ENCODE measurements around the gene SELENOM.

Gene SELENOM

GRCh38 chr22:31124811-31125465 is 17.6 kb upstream of the SELENOM start:
- Histone ChIP-seq H3K27ac (replicated peaks) (no peak overlapping the region), H3K27me3 (ENCODE audit: insufficient read depth, poor library complexity, severe bottlenecking) (no peaks in the 10 kb centered on the region), H3K4me3 (replicated peaks; ENCODE audit: insufficient read depth, low read length) (no peak overlapping the region)
- no peak for DNase-seq (ENCODE audit: low read depth in 1 of 2, low spot score in 1 of 2)
- TF ChIP-seq SPI1 (IDR thresholded peaks at IDR 0.05; ENCODE audit: borderline replicate concordance, low read depth) (no peak), CTCF (IDR thresholded peaks at IDR 0.05; ENCODE audit: insufficient read depth, low read length) (no peak), REST (IDR thresholded peaks at IDR 0.05; ENCODE audit: insufficient replicate concordance, low read depth) (no peak), GABPA (IDR thresholded peaks at IDR 0.05; ENCODE audit: low read depth) (no peak), POLR2AphosphoS5 (IDR thresholded peaks at IDR 0.05; ENCODE audit: low read depth) (no peak)

- TF ChIP-seq CTCF (IDR thresholded peaks at IDR 0.05; ENCODE audit: insufficient read depth, low read length) (no peak), REST (IDR thresholded peaks at IDR 0.05; ENCODE audit: insufficient replicate concordance, low read depth) (no peak), GABPA (IDR thresholded peaks at IDR 0.05; ENCODE audit: low read depth) (no peak), POLR2AphosphoS5 (IDR thresholded peaks at IDR 0.05; ENCODE audit: low read depth) (no peak), SPI1 (IDR thresholded peaks at IDR 0.05; ENCODE audit: borderline replicate concordance, low read depth) (no peak)
These were observed 16.9 kb upstream of the SELENOM start for GRCh38 chr22:31124290-31124689.

GRCh38 chr22:31123292-31123602 is 15.9 kb upstream of the SELENOM start:
- DNase-seq (ENCODE audit: low read depth in 1 of 2, low spot score in 1 of 2), result no peak
- Histone ChIP-seq H3K27ac (replicated peaks) (no peak overlapping the region), H3K4me3 (replicated peaks; ENCODE audit: insufficient read depth, low read length) (no peak overlapping the region), H3K27me3 (ENCODE audit: insufficient read depth, poor library complexity, severe bottlenecking) (no peaks in the 10 kb centered on the region)
- no peak for TF ChIP-seq POLR2AphosphoS5 (IDR thresholded peaks at IDR 0.05; ENCODE audit: low read depth)
- no peak for TF ChIP-seq CTCF (IDR thresholded peaks at IDR 0.05; ENCODE audit: insufficient read depth, low read length)

More at GRCh38 chr22:31124290-31124689, 16.9 kb upstream of the SELENOM start:
- Histone ChIP-seq H3K27me3 (ENCODE audit: insufficient read depth, poor library complexity, severe bottlenecking) (no peaks in the 10 kb centered on the region), H3K4me3 (replicated peaks; ENCODE audit: insufficient read depth, low read length) (no peak overlapping the region), H3K27ac (replicated peaks) (no peak overlapping the region)
- DNase-seq (ENCODE audit: low read depth in 1 of 2, low spot score in 1 of 2), result no peak
